ENCODE results near the gene AMIGO1. TPM values are rescaled to one million over a fixed set of nuclear protein-coding genes. Genes with fewer than 3 reads are reported as not detected.

The AMIGO1 gene
- total RNA-seq, 1 experiment from 2014 or later = 0.10 TPM

GRCh38 chr1:109516872-109517271 is 7.3 kb upstream of the AMIGO1 start:
- Histone ChIP-seq H3K27me3 (ENCODE audit: insufficient read depth, low read length) (no peaks in the 10 kb centered on the region; the same call in 1 of the 2 replicates), H3K9me2 (ENCODE audit: insufficient read depth) (no peaks in the 10 kb centered on the region), H2AFZ (ENCODE audit: low read depth, low read length, poor library complexity, severe bottlenecking) (no peak overlapping the region), H3K4me1 (ENCODE audit: control insufficient read depth in 1 of 2, insufficient read depth in 2 of 2, low read length in 2 of 2) (peaks cover 6 to 7% of the 10 kb centered on the region in 2 experiments; a peak in 2 of 4 replicates), H3K79me2 (ENCODE audit: insufficient read depth, low read length) (no peaks in the 10 kb centered on the region), H3K4me3 (replicated peaks in 1 of 2; ENCODE audit: low read depth in 1 of 2, low read length in 2 of 2) (no peak overlapping the region), H3K36me3 (ENCODE audit: control insufficient read depth in 1 of 2, insufficient read depth in 2 of 2, low read length in 2 of 2) (no peaks in the 10 kb centered on the region), H3K27ac (ENCODE audit: low read depth, low read length) (no peak overlapping the region), H3K4me2 (ENCODE audit: low read length) (no peak overlapping the region), H3K9me3 (ENCODE audit: control insufficient read depth in 1 of 2, insufficient read depth in 1 of 2, low read depth in 1 of 2, low read length in 2 of 2) (no peaks in the 10 kb centered on the region), H3K9ac (ENCODE audit: low read length) (no peak overlapping the region), H4K20me1 (ENCODE audit: insufficient read depth) (no peaks in the 10 kb centered on the region)
- TF ChIP-seq ZBTB33 (IDR thresholded peaks at IDR 0.05; ENCODE audit: extremely low read depth, insufficient replicate concordance, low read length) (no peak), CBX3 (IDR thresholded peaks at IDR 0.05; ENCODE audit: low read depth) (no peak), CTCF (IDR thresholded peaks at IDR 0.05 in 2 of 3, conservative IDR thresholded peaks at IDR 0.05 in 1 of 3; ENCODE audit: borderline replicate concordance in 1 of 3, insufficient read depth in 1 of 3, low read depth in 2 of 3, low read length in 2 of 3) (no peak)
- DNase-seq (ENCODE audit: low read depth, low spot score) (no peak), ATAC-seq (no peak)
- ChIA-PET CTCF (interaction anchor here (2.0 kb wide), 1 partner anchor 17 kb away, joined by 8 read pairs; no protein-coding TSS in a partner anchor), POLR2A (no interaction called here), RAD21 (ENCODE audit: low non-redundant PET in 1 of 2, low total read pairs in 2 of 2, uncharacterized antibody in 2 of 2, unreplicated experiment in 2 of 2) (no interaction called here)
- no TSS peak for BruUV-seq (replicated peaks)
- intact Hi-C loops (cut with micrococcal nuclease) = no loop called here

GRCh38 chr1:109514846-109515245 is 5.3 kb upstream of the AMIGO1 start:
- H3K9me3 ChIP-seq (ENCODE audit: control insufficient read depth in 1 of 2, insufficient read depth in 1 of 2, low read depth in 1 of 2, low read length in 2 of 2) = no peaks in the 10 kb centered on the region
- ATAC-seq (0 out of 2 replicates have a peak, but pooled peaks have one; percentile 30), DNase-seq (ENCODE audit: low read depth, low spot score) (no peak)
- no TSS peak for BruUV-seq (replicated peaks)
- H2AFZ ChIP-seq (ENCODE audit: low read depth, low read length, poor library complexity, severe bottlenecking) = no peak overlapping the region
- H3K79me2 ChIP-seq (ENCODE audit: insufficient read depth, low read length) = no peaks in the 10 kb centered on the region
- H3K4me3 ChIP-seq (replicated peaks in 1 of 2; ENCODE audit: low read depth in 1 of 2, low read length in 2 of 2) = no peak overlapping the region
- peaks cover 6% of the 10 kb centered on the region; the same call in 1 of the 2 replicates for H3K27me3 ChIP-seq (ENCODE audit: insufficient read depth, low read length)
- ChIA-PET RAD21 (ENCODE audit: low non-redundant PET in 1 of 2, low total read pairs in 2 of 2, uncharacterized antibody in 2 of 2, unreplicated experiment in 2 of 2) (no interaction called here), POLR2A (no interaction called here), CTCF (interaction anchor here (1.2 to 2.0 kb wide), 4 partner anchors 15 to 24 kb away, joined by 4 to 8 read pairs (median 6); partner anchors contain the start of gene CYB561D1)
- no peak overlapping the region for H3K27ac ChIP-seq (ENCODE audit: low read depth, low read length)
- H3K9ac ChIP-seq (ENCODE audit: low read length) = no peak overlapping the region
- no peaks in the 10 kb centered on the region for H3K36me3 ChIP-seq (ENCODE audit: control insufficient read depth in 1 of 2, insufficient read depth in 2 of 2, low read length in 2 of 2)
- no peaks in the 10 kb centered on the region for H3K9me2 ChIP-seq (ENCODE audit: insufficient read depth)
- no peaks in the 10 kb centered on the region for H4K20me1 ChIP-seq (ENCODE audit: insufficient read depth)
- H3K4me2 ChIP-seq (ENCODE audit: low read length) = no peak overlapping the region
- intact Hi-C loops (cut with micrococcal nuclease) = no loop called here
- H3K4me1 ChIP-seq (ENCODE audit: control insufficient read depth in 1 of 2, insufficient read depth in 2 of 2, low read length in 2 of 2) = peaks cover 6 to 10% of the 10 kb centered on the region in 2 experiments; a peak in 3 of 4 replicates
- TF ChIP-seq CBX3 (IDR thresholded peaks at IDR 0.05; ENCODE audit: low read depth) = no peak
- TF ChIP-seq POLR2A (IDR thresholded peaks at IDR 0.05; ENCODE audit: borderline replicate concordance, extremely low read depth, insufficient read depth, insufficient read length) = no peak
- TF ChIP-seq SIN3A (IDR thresholded peaks at IDR 0.05; ENCODE audit: low read depth) = no peak
- TF ChIP-seq SP1 (IDR thresholded peaks at IDR 0.05; ENCODE audit: low read depth) = no peak
- no peak for TF ChIP-seq SRF (IDR thresholded peaks at IDR 0.05; ENCODE audit: low read depth)
- TF ChIP-seq EZH2phosphoT487 (IDR thresholded peaks at IDR 0.05; ENCODE audit: borderline replicate concordance) = no peak
- TF ChIP-seq CEBPB (IDR thresholded peaks at IDR 0.05; ENCODE audit: low read depth) = no peak
- no peak for TF ChIP-seq EZH2 (IDR thresholded peaks at IDR 0.05)
- no peak for TF ChIP-seq RAD21 (IDR thresholded peaks at IDR 0.05; ENCODE audit: low read depth)
- no peak for TF ChIP-seq REST (IDR thresholded peaks at IDR 0.05; ENCODE audit: low read depth)
- TF ChIP-seq TCF7L2 (IDR thresholded peaks at IDR 0.05; ENCODE audit: borderline replicate concordance, extremely low read depth, insufficient read depth, insufficient read length) = no peak
